Suppressor macrophage (primary cell): Measurements from ENCODE around the gene DPH5.
"Not testable (repeated sequence)": the region's sequence is repeated elsewhere in the genome, so short reads cannot be mapped to it uniquely, and the experiment has no call there.

Experiments used
- DNase-seq, 4 experiments: peaks; one replicate each; pipeline ENCODE4 v3.0.0-alpha.2; 2020 to 2022
- total RNA-seq, 17 experiments: gene quantifications; one replicate each; lab custom pipeline; 2026; ENCODE audit warnings: mixed read lengths in 6 of 17, inconsistent platforms in 3 of 17; lab: John Stamatoyannopoulos, UW

Gene DPH5
- total RNA-seq: 1.3 to 13.5 (median 9.6) reads per million in 17 experiments

- peak; percentile 90 to 95 (median 92) for DNase-seq
Measured at GRCh38 chr1:101025657-101026429, at the start of gene DPH5. Gene DPH5 (minus strand): TSS chr1:101025784. CDS start chr1:101025443, 341 bp downstream.

GRCh38 chr1:101073836-101074235 lies 48.3 kb upstream of the DPH5 start:
- no peak for DNase-seq

GRCh38 chr1:101071470-101071891 lies 45.9 kb upstream of the DPH5 start:
- peak in 1 of 4 experiments; percentile 3 for DNase-seq

- DNase-seq: no peak
Measured at GRCh38 chr1:101069158-101069557, 43.6 kb upstream of the DPH5 start.

GRCh38 chr1:101066937-101067335 lies 41.4 kb upstream of the DPH5 start:
- DNase-seq: not testable (repeated sequence)

- no peak for DNase-seq
Measured at GRCh38 chr1:101066260-101066936, 40.8 kb upstream of the DPH5 start.

- no peak for DNase-seq
Measured at GRCh38 chr1:101065575-101065974, 40.0 kb upstream of the DPH5 start.

GRCh38 chr1:101064697-101065096 lies 39.1 kb upstream of the DPH5 start:
- no peak for DNase-seq

GRCh38 chr1:101060992-101061391 lies 35.4 kb upstream of the DPH5 start:
- no peak for DNase-seq

- no peak for DNase-seq
Measured at GRCh38 chr1:101059945-101060542, 34.5 kb upstream of the DPH5 start.

GRCh38 chr1:101055623-101056022 lies 30.0 kb upstream of the DPH5 start:
- no peak for DNase-seq

GRCh38 chr1:101051688-101052638 lies 26.4 kb upstream of the DPH5 start:
- no peak for DNase-seq

- DNase-seq: no peak
Measured at GRCh38 chr1:101050869-101051268, 25.3 kb upstream of the DPH5 start.

GRCh38 chr1:101044749-101045148 lies 19.2 kb upstream of the DPH5 start:
- no peak for DNase-seq

GRCh38 chr1:101044259-101044658 lies 18.7 kb upstream of the DPH5 start:
- DNase-seq: no peak

GRCh38 chr1:101043776-101044175 lies 18.2 kb upstream of the DPH5 start:
- DNase-seq: no peak

- no peak for DNase-seq
Measured at GRCh38 chr1:101041300-101041699, 15.7 kb upstream of the DPH5 start.

- no peak for DNase-seq
Measured at GRCh38 chr1:101040666-101041065, 15.1 kb upstream of the DPH5 start.

- no peak for DNase-seq
Measured at GRCh38 chr1:101039245-101039644, 13.7 kb upstream of the DPH5 start.

- no peak for DNase-seq
Measured at GRCh38 chr1:101037316-101037715, 11.7 kb upstream of the DPH5 start.

GRCh38 chr1:101033017-101033416 lies 7.4 kb upstream of the DPH5 start:
- no peak for DNase-seq

- not testable (repeated sequence) for DNase-seq
Measured at GRCh38 chr1:101032129-101032528, 6.5 kb upstream of the DPH5 start.
